Nucleus accumbens (tissue), 56 donors: Measurements from ENCODE around the gene SPAG9.

Experiments
- DNase-seq, 56 donors: peaks; one replicate each; lab custom pipeline; 2025; lab: John Stamatoyannopoulos, UW

The SPAG9 gene

GRCh38 chr17:50924800-50925199 is 195.9 kb downstream of the SPAG9 start:
- no peak for DNase-seq

GRCh38 chr17:50924300-50924699 is 196.4 kb downstream of the SPAG9 start:
- DNase-seq: no peak

GRCh38 chr17:50923611-50924010 is 197.1 kb downstream of the SPAG9 start:
- DNase-seq: no peak

- DNase-seq: no peak
Observed at GRCh38 chr17:50922721-50923405, 197.8 kb downstream of the SPAG9 start.

- DNase-seq: no peak
Observed at GRCh38 chr17:50922107-50922506, 198.6 kb downstream of the SPAG9 start.

- peak in 12 of 56 donors; percentile 10 to 43 (median 23) for DNase-seq
Observed at GRCh38 chr17:50920891-50921586, 199.6 kb downstream of the SPAG9 start.

GRCh38 chr17:50920041-50920410 is 200.6 kb downstream of the SPAG9 start:
- DNase-seq: no peak

- DNase-seq: peak; percentile 52 to 99 (median 94)
Observed at GRCh38 chr17:50919321-50920040, 201.2 kb downstream of the SPAG9 start.

GRCh38 chr17:50918933-50919296 is 201.8 kb downstream of the SPAG9 start:
- DNase-seq: peak in 12 of 56 donors; percentile 5 to 40 (median 34)

- DNase-seq: peak in 25 of 56 donors; percentile 6 to 57 (median 29)
Observed at GRCh38 chr17:50918071-50918932, 202.4 kb downstream of the SPAG9 start.

- peak in 35 of 56 donors; percentile 11 to 68 (median 29) for DNase-seq
Observed at GRCh38 chr17:50917418-50917743, 203.3 kb downstream of the SPAG9 start.

- peak in 1 of 56 donors; percentile 33 for DNase-seq
Observed at GRCh38 chr17:50916708-50917417, 203.8 kb downstream of the SPAG9 start.

GRCh38 chr17:50916026-50916707 is 204.5 kb downstream of the SPAG9 start:
- no peak for DNase-seq

- no peak for DNase-seq
Observed at GRCh38 chr17:50914505-50915063, 206.1 kb downstream of the SPAG9 start.

- no peak for DNase-seq
Observed at GRCh38 chr17:50913120-50913519, 207.5 kb downstream of the SPAG9 start.
